HG03457 (cell line): ENCODE results near the gene CLK1.

Experiments used
- ATAC-seq: cut with Tn5 transposase; IDR thresholded peaks from one replicate; pipeline ENCODE4 v1.9.1; 2021; ENCODE audit warnings: moderate number of reproducible peaks; ENCODE audit not compliant: unreplicated experiment

Gene CLK1

DNA sequence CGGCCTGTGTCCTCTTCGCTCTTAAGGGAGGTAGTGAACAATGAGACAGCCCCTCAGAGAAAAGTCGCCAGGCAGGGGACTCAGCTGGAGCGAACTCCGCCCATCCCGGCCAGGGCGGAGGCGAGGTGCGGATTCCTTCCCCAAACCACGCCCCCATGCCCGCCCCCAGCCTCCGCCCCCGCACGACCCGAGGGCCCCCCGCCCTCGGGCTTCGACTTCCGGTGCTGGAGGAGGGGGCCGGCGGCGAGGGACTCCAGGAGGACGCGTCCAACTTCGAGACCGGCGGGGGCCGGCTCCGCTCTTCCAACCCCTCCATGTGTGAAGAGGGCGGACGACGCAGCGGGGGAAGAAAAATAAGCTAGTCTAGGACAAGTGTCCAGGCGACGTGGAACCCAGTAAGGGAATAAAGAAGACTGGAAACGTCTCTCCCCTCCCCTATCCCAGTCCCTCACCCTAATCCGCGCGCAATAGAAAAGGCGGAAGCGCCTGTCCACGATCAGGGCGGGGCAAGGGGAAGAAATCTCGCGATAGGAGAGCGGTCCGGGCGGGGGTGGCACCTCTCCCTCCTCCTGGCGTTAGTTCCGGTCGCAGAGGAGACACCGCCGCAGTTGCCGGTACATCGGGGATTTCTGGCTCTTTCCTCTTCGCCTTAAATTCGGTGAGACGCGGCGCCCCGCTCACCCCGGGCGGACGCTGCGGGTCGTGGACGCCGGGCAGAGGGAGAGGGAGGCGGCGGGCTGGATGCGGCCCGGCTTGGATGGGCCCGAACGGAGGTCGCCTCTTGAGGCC is 52.9 kb downstream of the CLK1 start, which contains the start of gene BZW1:
Gene BZW1 (plus strand): TSS at position 578 of the 789 bp plus-strand sequence. CDS start 1,308 bp downstream, outside the sequence.
- ATAC-seq = peak; percentile 63

DNA sequence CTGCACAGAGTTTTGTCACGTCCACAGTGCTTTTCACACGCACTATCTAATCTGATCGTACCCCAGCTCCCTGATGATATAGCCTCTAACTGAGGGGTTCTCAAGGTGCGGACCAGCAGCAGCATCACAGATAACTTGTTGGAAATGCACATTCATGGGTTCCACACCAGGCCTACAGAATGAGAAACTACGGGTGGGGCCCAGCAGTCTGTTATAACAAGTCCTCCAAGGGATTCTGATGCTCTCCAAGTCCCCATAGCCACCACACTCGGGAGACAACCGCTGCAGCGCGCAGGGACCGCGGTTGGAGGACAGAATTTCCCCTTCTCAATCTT is 53.5 kb downstream of the CLK1 start:
- ATAC-seq = no peak

DNA sequence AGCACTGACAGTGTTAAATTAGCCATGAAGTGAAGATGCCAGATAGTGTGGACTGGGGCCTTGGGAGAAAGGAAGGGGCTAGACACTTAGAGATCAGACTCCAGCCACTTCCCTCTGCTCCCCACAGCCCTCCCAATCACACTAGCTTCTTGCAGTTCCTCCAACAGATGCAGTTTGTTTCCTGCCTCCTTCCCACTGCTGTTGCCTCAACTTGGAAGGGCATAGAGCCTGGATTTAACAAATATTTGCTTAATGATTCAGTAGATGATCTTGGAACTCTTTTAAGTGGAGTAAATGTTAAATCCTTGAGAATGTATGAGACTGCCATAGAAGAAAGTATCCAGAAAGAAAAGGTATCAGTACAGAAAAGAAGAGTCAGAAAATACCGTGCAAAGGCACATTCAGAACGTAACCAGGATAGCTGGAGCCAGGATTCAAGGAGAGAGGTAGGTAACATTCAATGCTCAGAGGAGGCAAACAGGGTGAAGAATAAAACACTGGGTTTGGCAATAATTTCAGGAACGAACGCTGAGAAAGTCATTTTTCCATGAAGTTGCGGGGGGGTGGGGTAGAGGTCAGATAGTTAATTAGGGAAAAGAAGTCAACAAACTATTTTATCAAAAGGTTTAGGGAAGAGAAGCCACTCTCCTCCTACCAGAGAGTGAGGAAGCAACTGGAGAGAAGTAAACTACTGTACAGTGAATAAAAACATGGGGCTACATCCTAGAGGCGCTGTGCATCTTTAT is 54.0 kb downstream of the CLK1 start:
- ATAC-seq = no peak

DNA sequence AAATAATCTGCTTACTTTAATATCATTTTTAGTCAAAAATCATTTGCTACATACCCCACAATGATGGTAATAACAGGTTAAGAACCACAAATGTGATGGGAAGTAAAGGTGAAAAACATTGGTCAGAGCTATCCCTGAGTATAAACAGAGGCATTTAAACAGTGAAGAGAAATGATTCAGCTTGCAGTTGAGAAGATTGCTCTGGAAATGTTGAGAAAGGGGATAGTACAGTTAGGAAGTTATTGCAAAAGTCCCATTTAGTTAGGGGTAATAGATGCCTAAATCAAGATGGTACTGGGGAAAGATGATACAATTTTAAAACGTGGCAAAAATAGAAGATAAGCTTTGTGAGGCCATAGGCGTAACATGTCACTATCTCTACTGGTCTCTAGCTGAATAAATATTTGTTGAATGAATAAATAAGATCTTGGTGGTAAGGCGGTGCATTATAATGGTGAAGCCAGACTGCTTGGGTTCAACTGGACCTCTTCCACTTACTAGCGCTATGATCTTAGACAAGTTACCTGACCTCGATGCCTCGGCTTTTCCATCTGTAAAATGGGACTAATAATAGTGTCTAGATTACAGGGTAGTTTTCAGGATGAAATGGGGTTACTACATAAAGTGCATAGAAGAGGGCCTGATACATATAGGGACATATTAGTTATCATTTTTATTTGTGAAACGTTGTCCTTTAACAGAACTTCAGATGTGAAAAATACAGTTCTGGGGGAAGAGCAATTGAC is 54.8 kb downstream of the CLK1 start:
- no peak for ATAC-seq
